SK-N-SH (cell line): ENCODE data around the gene BAK1. TPM values are rescaled to one million over a fixed set of nuclear protein-coding genes. Genes with fewer than 3 reads are reported as not detected.

Experiments used
- CHD2 ChIP-seq: fragments of 150-350 bp; IDR thresholded peaks from 2 replicates; pipeline ENCODE4 v1.6.1; 2018; ENCODE audit warnings: low read length; ENCODE audit not compliant: partially characterized antibody
- ELF1 ChIP-seq: IDR thresholded peaks from 2 replicates; pipeline ENCODE4 v1.4.0; 2012
- EZH2phosphoT487 ChIP-seq: fragments of 200-600 bp; sonication (generic); IDR thresholded peaks from 2 replicates; pipeline ENCODE4 v1.6.1; 2017; ENCODE audit warnings: low read depth, mixed run types, mild to moderate bottlenecking, antibody characterized with exemption, moderate library complexity, borderline replicate concordance
- GABPA ChIP-seq: IDR thresholded peaks from 2 replicates; pipeline ENCODE4 v1.4.0; 2012; ENCODE audit warnings: low read depth, mild to moderate bottlenecking
- MEF2A ChIP-seq: IDR thresholded peaks from 2 replicates; pipeline ENCODE4 v1.4.0; 2012; ENCODE audit warnings: low read depth, borderline replicate concordance
- NFIC ChIP-seq: IDR thresholded peaks from 2 replicates; pipeline ENCODE4 v1.4.0; 2012; ENCODE audit warnings: borderline replicate concordance
- REST ChIP-seq: IDR thresholded peaks from 2 replicates; pipeline ENCODE4 v1.6.1; 2012; ENCODE audit warnings: mild to moderate bottlenecking, low read depth, low read length, moderate library complexity
- RFX5 ChIP-seq: IDR thresholded peaks from 2 replicates; pipeline ENCODE4 v1.6.1; 2012; ENCODE audit warnings: mild to moderate bottlenecking, improper control_type of control experiment, low read length
- RXRA ChIP-seq: IDR thresholded peaks from 2 replicates; pipeline ENCODE4 v1.4.0; 2012; ENCODE audit warnings: low read depth, mild to moderate bottlenecking, borderline replicate concordance
- SMC3 ChIP-seq: IDR thresholded peaks from 2 replicates; pipeline ENCODE4 v1.6.1; 2012; ENCODE audit warnings: low read depth, low read length, improper control_type of control experiment
- USF1 ChIP-seq: IDR thresholded peaks from 2 replicates; pipeline ENCODE4 v1.4.0; 2012; ENCODE audit warnings: low read depth, borderline replicate concordance
- ZBTB33 ChIP-seq: IDR thresholded peaks from 2 replicates; pipeline ENCODE4 v1.4.0; 2012; ENCODE audit warnings: low read depth, borderline replicate concordance
- polyA plus RNA-seq, 3 experiments: library from polyadenylated mRNA; depleted of rRNA; stranded (reverse); fragments of >200 nt; gene quantifications; 2 replicates each; pipeline ENCODE4 v1.2.3, GENCODE V29; 2012
- TF ChIP-seq, protein P1 (sequence below): IDR thresholded peaks from 2 replicates; pipeline ENCODE4 v1.4.0; 2012; ENCODE audit warnings: low read depth

Gene BAK1
- polyA plus RNA-seq, 1 of the 3 experiments (the other 2 are of a cell fraction): 15.4 TPM

GRCh38 chr6:33570806-33571636 lies 9.1 kb downstream of the BAK1 start (continued):
- TF ChIP-seq ZBTB33: no peak
- TF ChIP-seq GABPA: 0 out of 2 replicates have a peak, but pooled peaks have one; percentile 21
- no peak for TF ChIP-seq USF1
- TF ChIP-seq NFIC: no peak
- TF ChIP-seq, protein P1, sequence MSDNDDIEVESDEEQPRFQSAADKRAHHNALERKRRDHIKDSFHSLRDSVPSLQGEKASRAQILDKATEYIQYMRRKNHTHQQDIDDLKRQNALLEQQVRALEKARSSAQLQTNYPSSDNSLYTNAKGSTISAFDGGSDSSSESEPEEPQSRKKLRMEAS: peak; percentile 92
- TF ChIP-seq ELF1: peak; percentile 31; the same call in 1 of the 2 replicates
- TF ChIP-seq REST: no peak; the same call in 1 of the 2 replicates
- TF ChIP-seq RXRA: no peak
- no peak for TF ChIP-seq SMC3
- TF ChIP-seq EZH2phosphoT487: no peak
- TF ChIP-seq CHD2: peak; percentile 57
- no peak for TF ChIP-seq MEF2A
- TF ChIP-seq RFX5: no peak
